ENCODE results near the gene JMJD7.

Gene JMJD7

GRCh38 chr15:41848631-41849030 is 20.7 kb downstream of the JMJD7 start:
- no peak for DNase-seq

- DNase-seq = no peak
These were observed 21.3 kb downstream of the JMJD7 start for GRCh38 chr15:41849204-41849603.

GRCh38 chr15:41849861-41850260 is 22.0 kb downstream of the JMJD7 start:
- no peak for DNase-seq

GRCh38 chr15:41850482-41851166 is 22.7 kb downstream of the JMJD7 start:
- no peak for DNase-seq

- no peak for DNase-seq
These were observed 23.3 kb downstream of the JMJD7 start for GRCh38 chr15:41851167-41851523.

- no peak for DNase-seq
These were observed 24.0 kb downstream of the JMJD7 start for GRCh38 chr15:41851755-41852370.

- no peak for DNase-seq
These were observed 25.1 kb downstream of the JMJD7 start for GRCh38 chr15:41852736-41853590.

GRCh38 chr15:41853831-41854230 is 25.9 kb downstream of the JMJD7 start:
- DNase-seq = no peak

GRCh38 chr15:41854443-41854842 is 26.6 kb downstream of the JMJD7 start:
- no peak for DNase-seq

- DNase-seq = no peak
These were observed 27.5 kb downstream of the JMJD7 start for GRCh38 chr15:41855261-41855961.

- DNase-seq = no peak
These were observed 28.4 kb downstream of the JMJD7 start for GRCh38 chr15:41856262-41856661.

- DNase-seq = no peak
These were observed 28.8 kb downstream of the JMJD7 start for GRCh38 chr15:41856716-41857115.

GRCh38 chr15:41857316-41857715 is 29.4 kb downstream of the JMJD7 start:
- no peak for DNase-seq

GRCh38 chr15:41858756-41859155 is 30.9 kb downstream of the JMJD7 start:
- no peak for DNase-seq

- no peak for DNase-seq
These were observed 32.3 kb downstream of the JMJD7 start for GRCh38 chr15:41860049-41860828.

- DNase-seq = no peak
These were observed 34.0 kb downstream of the JMJD7 start for GRCh38 chr15:41861736-41862356.

- no peak for DNase-seq
These were observed 34.7 kb downstream of the JMJD7 start for GRCh38 chr15:41862515-41863116.

GRCh38 chr15:41865490-41866055 is 37.7 kb downstream of the JMJD7 start:
- DNase-seq = no peak

- no peak for DNase-seq
These were observed 38.4 kb downstream of the JMJD7 start for GRCh38 chr15:41866263-41866703.

GRCh38 chr15:41866872-41867579 is 39.1 kb downstream of the JMJD7 start:
- no peak for DNase-seq

Measured in NCI-H1048 (cell line).